GM20000 (cell line): ENCODE data around the gene CACNA1B.
A peak's percentile ranks its signal among the peaks of the same experiment; 100 is the strongest.
"Not testable (repeated sequence)": the region's sequence is repeated elsewhere in the genome, so short reads cannot be mapped to it uniquely, and the experiment has no call there.

Experiments used
- DNase-seq: peaks from one replicate; pipeline ENCODE4 v3.0.0; 2012; ENCODE audit warnings: low spot score
- CTCF ChIP-seq: IDR thresholded peaks from 2 replicates; pipeline ENCODE4 v1.5.1; 2012; ENCODE audit warnings: mild to moderate bottlenecking, control low read depth; ENCODE audit errors: extremely low read depth, missing control alignments

Gene CACNA1B

GRCh38 chr9:138149672-138150656, 272.4 kb downstream of the CACNA1B start:
- peak; percentile 25 for TF ChIP-seq CTCF
- peak; percentile 22 for DNase-seq

- DNase-seq = not testable (repeated sequence)
These were observed 278.2 kb downstream of the CACNA1B start for GRCh38 chr9:138155788-138156187.

- DNase-seq = not testable (repeated sequence)
These were observed 289.2 kb downstream of the CACNA1B start for GRCh38 chr9:138166793-138167192.
